ENCODE data around the gene IL17F.
A peak's percentile ranks its signal among the peaks of the same experiment; 100 is the strongest.

The IL17F gene

GRCh38 chr6:52244400-52244799 is at the start of gene IL17F:
Gene IL17F, minus strand, starts transcription at chr6:52244500. Its CDS starts 71 bp downstream, at chr6:52244429.
- no peak for DNase-seq

GRCh38 chr6:52293067-52293466 is 48.8 kb upstream of the IL17F start:
- DNase-seq = no peak

- no peak for DNase-seq
Observed at GRCh38 chr6:52288841-52289240, 44.5 kb upstream of the IL17F start.

GRCh38 chr6:52288216-52288615 is 43.9 kb upstream of the IL17F start:
- no peak for DNase-seq

GRCh38 chr6:52286798-52287432 is 42.6 kb upstream of the IL17F start:
- peak in 42 of 56 donors; percentile 0 to 86 (median 34) for DNase-seq

GRCh38 chr6:52285177-52286068 is 41.1 kb upstream of the IL17F start:
- peak in 1 of 56 donors; percentile 45 for DNase-seq

- DNase-seq = peak; percentile 69 to 99 (median 97)
Observed at GRCh38 chr6:52284460-52285176, 40.3 kb upstream of the IL17F start, which contains the start of gene MCM3. Gene MCM3, minus strand, starts transcription at chr6:52284742. Its CDS starts 68 bp downstream, at chr6:52284674.

GRCh38 chr6:52284131-52284459 is 39.8 kb upstream of the IL17F start:
- DNase-seq = peak in 6 of 56 donors; percentile 22 to 62 (median 35)

GRCh38 chr6:52283111-52283510 is 38.8 kb upstream of the IL17F start:
- DNase-seq = no peak

GRCh38 chr6:52276130-52276529 is 31.8 kb upstream of the IL17F start:
- DNase-seq = no peak

- no peak for DNase-seq
Observed at GRCh38 chr6:52271852-52272460, 27.7 kb upstream of the IL17F start.

GRCh38 chr6:52263709-52264540 is 19.6 kb upstream of the IL17F start:
- peak in 47 of 56 donors; percentile 2 to 72 (median 27) for DNase-seq

- DNase-seq = no peak
Observed at GRCh38 chr6:52262620-52263344, 18.5 kb upstream of the IL17F start.

GRCh38 chr6:52261229-52261628 is 16.9 kb upstream of the IL17F start:
- no peak for DNase-seq

GRCh38 chr6:52260634-52261033 is 16.3 kb upstream of the IL17F start:
- DNase-seq = no peak

- no peak for DNase-seq
Observed at GRCh38 chr6:52255434-52255833, 11.1 kb upstream of the IL17F start.

- DNase-seq = no peak
Observed at GRCh38 chr6:52254731-52255378, 10.6 kb upstream of the IL17F start.

- DNase-seq = no peak
Observed at GRCh38 chr6:52253494-52253893, 9.2 kb upstream of the IL17F start.

GRCh38 chr6:52251113-52251512 is 6.8 kb upstream of the IL17F start:
- DNase-seq = no peak
